Cardiac ventricle fibroblast (primary cell): ENCODE results near the gene MAP3K3. TPM values are rescaled to one million over a fixed set of nuclear protein-coding genes. Genes with fewer than 3 reads are reported as not detected.

Experiments
- total RNA-seq: library from RNA; depleted of rRNA; stranded (reverse); fragments of >200 nt; gene quantifications from 2 replicates; pipeline ENCODE4 v1.2.3, GENCODE V29; 2015

Gene MAP3K3
- total RNA-seq = 17.0 and 25.6 TPM in 2 replicates

DNA sequence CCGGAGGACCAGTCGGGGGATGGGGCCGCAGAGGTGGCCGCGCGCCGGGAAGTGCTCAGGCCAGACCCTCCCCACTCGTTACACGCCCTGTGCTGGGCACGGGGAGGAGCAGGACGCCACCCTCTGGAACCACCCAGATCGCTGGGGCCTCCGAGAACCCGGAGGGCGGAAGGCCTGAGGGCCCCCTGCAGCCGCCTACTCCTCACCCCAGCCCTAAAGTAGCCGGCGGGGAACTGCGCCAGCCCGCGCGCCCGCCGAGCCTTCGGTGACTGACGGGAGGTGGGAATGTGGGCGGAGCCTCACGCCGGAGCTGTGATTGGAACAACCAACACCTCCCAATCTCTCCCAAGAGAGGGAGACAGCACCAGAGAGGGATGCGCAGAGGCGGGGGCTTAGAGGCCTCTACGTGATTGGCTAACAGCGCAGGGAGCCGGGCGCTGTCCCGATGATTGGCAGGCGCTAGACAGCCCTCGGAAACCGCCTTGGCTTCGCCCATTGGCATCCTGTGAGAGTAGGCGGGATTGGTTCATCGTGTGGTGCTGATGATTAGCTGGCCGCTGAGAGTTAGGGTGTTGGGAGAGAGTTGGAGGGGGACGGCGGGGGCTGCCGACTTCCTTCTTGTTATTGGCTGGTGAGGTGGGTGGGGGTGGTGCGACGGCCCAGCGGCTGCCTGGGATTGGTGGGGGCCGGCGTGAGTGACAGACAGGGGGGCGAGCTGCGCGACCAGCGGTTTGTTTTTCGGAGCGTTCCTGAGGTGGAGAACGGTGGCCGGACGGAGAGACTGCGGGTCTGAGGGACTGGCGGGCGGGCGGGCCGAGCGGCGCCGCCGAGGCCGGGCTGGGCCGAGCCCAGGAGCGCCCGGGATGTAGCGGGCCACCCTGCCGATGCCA is at the start of gene MAP3K3:
TSS of gene MAP3K3 (plus strand) at position 734 of the 890 bp plus-strand sequence. CDS start 343 bp downstream, outside the sequence.

DNA sequence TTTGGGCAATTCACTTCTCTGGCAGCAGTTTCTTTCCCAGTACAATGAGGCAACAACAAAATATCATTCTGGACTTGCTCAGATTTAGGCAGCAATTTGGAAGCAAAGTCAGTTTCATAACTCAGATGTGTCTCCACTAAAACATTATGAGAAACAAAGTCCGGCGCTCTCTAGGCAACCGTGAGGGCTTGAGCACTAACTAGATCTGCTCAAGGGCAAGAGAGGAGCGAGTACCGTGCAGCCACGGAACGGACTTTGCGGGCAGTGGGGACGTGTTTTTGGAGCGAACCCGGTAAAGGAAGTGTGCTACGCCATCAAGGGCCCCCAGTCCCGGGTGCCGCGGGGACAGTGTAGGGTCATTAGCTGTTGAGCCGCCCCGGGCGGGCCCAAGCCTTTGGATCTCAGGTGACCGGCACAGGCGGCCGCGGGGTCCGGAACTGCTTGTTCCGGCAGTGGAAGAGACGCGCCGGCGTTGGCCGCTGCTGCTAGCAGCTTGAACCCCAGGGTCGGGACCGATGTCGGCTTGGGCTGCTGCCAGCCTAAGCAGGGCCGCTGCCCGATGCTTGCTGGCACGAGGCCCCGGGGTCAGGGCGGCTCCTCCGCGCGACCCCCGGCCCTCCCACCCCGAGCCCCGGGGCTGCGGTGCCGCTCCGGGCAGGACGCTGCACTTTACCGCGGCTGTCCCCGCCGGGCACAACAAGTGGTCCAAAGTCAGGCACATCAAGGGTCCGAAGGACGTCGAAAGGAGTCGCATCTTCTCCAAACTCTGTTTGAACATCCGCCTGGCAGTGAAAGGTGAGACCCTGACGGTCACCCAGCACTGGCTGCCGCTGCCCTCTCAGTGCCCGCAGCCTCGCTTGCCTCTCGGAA is 21.4 kb upstream of the MAP3K3 start, which contains the start of gene TACO1:
TSS of gene TACO1 (plus strand) at position 327 of the 870 bp plus-strand sequence. CDS start at position 516, 189 bp downstream.

DNA sequence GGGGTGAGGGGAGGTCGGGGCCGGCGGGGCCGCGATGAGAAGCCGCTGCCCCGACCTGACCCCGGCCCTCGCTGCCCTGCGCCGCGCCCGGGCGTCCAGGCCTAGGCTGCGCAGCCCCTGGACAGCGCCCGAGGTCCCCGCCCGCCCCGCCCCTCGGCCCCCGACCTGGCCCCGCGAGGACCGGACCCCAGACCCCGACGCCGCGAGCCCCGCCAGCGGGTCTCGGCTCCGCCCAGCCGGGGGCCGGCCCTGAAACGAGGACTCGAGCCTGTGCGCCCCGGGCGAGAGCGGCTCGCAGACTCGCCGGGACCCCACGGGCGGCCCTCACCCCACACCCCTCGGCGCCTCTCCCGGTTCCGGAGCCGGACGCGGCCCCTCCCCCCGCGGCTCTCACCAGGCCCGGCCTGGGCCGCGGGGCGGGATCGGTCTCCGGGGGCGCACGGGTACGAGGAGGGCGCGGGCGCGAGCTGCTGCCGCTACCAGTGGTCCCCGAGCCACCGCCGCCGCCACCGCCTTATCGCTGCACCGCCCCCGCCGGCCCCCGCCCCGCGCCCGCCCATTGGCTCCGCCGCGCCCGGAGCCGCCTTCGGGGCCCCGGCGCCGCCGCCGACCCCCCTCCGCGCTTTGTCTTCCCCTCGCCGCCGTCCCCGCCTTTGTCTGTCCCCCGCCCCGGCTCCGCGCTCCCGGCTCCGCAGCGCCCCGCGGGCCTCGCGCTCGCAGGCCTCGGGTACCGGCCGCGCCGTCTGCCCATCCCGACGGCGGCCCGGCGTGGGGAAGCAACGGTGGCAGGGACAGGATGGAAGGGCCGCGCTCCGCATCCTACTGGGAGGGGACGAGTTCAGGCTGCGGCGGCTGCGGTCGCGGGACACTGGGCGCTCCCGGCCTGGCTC is 77.7 kb downstream of the MAP3K3 start, which contains the start of gene LIMD2:
TSS of gene LIMD2 (minus strand) at position 488 of the 890 bp plus-strand sequence. CDS start 827 bp downstream, outside the sequence.

DNA sequence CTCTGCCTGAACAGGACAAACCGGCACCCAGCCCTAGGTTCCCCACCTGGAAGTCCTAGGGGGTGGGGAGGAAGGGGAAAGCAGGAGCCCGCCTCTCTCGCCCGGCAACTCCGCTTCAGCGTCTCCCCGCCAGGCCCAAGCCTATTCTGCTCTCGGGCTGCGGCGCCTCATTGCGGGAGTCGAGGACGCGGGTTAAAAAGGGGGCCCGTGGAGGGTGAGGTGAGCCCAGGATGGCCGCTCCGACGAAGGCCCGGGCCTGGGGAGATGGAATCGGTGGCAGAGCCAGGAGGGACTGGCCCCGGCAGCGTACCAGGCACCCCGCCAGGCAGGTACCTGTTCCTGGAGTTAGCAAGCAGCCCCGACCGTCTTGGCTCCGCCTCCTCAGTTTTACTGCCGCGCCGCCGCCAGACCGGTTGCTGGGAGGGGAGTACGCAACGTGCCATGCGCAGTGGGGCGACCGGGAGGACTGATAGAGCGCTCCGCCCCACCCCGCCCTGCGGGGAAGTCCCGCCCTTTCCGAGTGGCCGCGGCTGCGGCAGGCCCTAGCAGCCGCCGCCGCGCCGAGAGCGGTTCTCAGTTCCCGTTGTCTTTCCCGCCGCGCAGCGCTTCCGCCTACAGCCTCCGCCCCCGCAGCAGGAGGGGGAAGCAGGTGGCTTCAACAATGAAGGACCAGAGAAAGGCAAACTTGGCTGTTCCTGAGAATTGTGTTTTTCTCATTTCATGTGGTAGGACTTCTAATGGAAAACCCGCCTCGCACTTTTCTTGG is 119.4 kb downstream of the MAP3K3 start, which contains the start of gene STRADA:
TSS of gene STRADA (minus strand) at position 392 of the 766 bp plus-strand sequence. CDS start 13,430 bp downstream, outside the sequence.

Other genes starting within 250 kb of the MAP3K3 start
- gene CYB561, start 176.1 kb upstream of the MAP3K3 start, total RNA-seq = 21.0 and 26.1 TPM in 2 replicates
- 119 and 130 TPM in 2 replicates for gene ACE, start 145.4 kb upstream of the MAP3K3 start, total RNA-seq
- gene KCNH6, start 99.1 kb upstream of the MAP3K3 start, total RNA-seq = not detected in 2 replicates
- 23.2 and 24.5 TPM in 2 replicates for gene DCAF7, start 71.9 kb upstream of the MAP3K3 start, total RNA-seq
- gene TACO1, start 21.5 kb upstream of the MAP3K3 start, total RNA-seq = 10.7 and 13.4 TPM in 2 replicates
- gene LIMD2, start 77.7 kb downstream of the MAP3K3 start, total RNA-seq = 20.4 and 23.7 TPM in 2 replicates
- 12.0 and 14.9 TPM in 2 replicates for gene STRADA, start 119.4 kb downstream of the MAP3K3 start, total RNA-seq
- gene CCDC47, start 151.2 kb downstream of the MAP3K3 start, total RNA-seq = 52.9 and 72.8 TPM in 2 replicates
- 45.7 and 60.6 TPM in 2 replicates for gene DDX42, start 151.8 kb downstream of the MAP3K3 start, total RNA-seq
- 80.7 and 81.3 TPM in 2 replicates for gene PSMC5, start 205.0 kb downstream of the MAP3K3 start, total RNA-seq
- gene FTSJ3, start 205.2 kb downstream of the MAP3K3 start, total RNA-seq = 28.4 and 29.6 TPM in 2 replicates
- 166 and 206 TPM in 2 replicates for gene SMARCD2, start 220.3 kb downstream of the MAP3K3 start, total RNA-seq